GM18519 (cell line): Measurements from ENCODE around the gene CACNA2D4.

ENCODE experiments used
- ATAC-seq: cut with Tn5 transposase; IDR thresholded peaks from one replicate; pipeline ENCODE4 v1.9.1; 2021; ENCODE audit warnings: mild to moderate bottlenecking, moderate library complexity; ENCODE audit not compliant: unreplicated experiment, low FRiP score

Gene CACNA2D4

DNA sequence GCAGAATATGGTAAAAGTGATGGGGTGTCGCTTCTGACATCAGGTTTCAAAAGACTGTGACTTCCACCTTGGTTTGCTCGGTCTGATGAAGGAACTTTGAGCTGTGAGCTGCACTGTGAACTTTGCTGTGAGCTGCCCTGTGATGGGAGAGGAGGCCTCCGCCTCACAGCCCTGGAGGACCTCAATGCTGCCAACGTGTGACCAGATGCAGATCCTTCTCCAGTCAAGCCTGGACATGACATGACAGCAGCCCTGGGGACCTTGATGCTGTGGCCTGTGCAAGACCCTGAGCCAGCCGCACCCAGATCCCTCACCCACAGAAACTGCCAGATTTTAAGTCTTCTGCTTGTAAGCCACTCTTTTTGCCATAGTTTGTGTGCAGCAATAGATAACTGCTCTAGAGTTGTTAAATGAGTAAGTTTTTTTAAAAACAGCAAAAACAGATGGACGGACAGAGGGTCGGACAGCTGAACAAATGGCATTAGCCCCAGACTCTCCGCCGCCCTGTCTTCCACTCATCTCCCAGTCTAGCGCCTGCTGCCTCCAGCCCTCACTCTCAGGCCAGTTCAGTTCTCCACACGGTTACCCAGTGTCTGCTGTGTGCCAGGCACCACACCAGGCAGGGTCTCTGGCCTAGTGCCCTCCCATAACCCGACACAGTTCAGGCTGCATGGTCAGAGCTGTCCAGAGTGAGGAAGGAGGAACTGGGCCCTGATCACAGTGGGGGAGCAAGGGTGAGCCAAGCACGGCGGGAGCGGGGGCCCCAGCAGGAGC lies 111.2 kb downstream of the CACNA2D4 start:
- no peak for ATAC-seq

DNA sequence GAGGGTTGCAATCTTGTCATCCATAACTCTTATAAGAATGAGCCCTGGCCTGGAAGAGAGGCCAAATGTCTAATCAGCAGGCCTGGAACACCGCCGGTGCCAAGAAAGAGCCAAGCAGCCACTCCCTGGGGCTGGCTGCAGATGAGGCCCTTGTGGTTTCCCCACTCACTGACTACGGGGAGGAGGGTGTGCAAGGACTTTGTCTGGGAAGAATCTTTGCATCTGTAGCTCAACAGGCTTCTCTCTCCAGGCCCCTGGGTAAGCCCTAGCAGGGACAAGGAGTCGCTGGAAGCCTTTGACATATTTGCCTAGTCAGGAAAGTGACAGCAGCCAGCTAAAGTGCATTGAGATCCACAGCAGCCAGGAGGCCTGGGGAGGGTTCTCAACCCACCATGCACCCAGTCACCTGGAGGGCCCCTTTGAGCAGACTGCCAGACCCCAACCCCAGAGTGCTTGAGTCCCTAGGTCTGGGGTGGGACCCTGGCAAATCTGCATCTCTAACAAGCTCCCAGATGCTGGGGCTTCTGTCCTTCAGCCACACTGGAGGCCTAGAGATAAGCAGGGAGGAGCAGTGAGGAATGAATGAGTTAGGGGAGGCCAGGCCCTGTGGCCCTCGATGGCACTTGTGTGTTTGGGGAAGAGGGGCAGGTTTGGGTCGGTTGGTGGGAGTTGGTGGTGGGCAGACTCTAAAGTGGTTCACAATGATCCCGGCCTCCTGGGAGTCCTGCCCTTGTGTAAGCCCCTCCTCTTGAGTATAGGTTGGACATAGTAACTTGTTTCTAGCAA lies 112.0 kb downstream of the CACNA2D4 start:
- ATAC-seq, result no peak

DNA sequence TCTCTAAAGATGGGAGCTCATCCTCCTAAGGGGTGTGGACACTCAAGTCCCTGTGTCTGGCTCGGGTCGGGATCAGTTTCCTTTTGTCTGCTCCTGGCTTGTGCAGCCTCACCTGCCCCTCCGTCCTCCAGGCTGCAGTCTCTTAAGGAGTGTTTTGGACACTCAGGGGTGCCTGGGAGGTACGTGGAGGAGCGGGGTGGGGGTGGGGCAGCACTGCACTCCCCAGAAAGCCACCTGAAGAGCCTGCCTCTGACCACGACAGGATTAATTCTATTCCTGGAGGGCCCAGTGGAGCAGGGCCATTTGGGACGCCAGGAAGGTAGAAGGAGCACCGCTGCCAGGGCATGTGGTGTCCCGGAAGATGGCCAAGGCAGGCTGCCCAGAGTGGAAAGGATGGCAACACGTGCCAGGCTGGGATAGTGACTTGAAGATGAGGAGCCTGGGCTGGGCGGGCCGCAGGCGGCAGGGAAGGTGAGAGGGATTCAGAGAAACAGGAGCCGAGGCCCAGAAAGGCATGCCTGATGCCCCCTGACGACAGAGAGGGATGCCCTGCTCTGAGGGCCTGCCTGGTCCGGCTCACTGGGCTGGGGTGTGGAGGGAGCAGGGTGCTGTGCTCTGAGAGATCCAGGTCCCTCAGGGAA lies 112.9 kb downstream of the CACNA2D4 start:
- ATAC-seq, result no peak

DNA sequence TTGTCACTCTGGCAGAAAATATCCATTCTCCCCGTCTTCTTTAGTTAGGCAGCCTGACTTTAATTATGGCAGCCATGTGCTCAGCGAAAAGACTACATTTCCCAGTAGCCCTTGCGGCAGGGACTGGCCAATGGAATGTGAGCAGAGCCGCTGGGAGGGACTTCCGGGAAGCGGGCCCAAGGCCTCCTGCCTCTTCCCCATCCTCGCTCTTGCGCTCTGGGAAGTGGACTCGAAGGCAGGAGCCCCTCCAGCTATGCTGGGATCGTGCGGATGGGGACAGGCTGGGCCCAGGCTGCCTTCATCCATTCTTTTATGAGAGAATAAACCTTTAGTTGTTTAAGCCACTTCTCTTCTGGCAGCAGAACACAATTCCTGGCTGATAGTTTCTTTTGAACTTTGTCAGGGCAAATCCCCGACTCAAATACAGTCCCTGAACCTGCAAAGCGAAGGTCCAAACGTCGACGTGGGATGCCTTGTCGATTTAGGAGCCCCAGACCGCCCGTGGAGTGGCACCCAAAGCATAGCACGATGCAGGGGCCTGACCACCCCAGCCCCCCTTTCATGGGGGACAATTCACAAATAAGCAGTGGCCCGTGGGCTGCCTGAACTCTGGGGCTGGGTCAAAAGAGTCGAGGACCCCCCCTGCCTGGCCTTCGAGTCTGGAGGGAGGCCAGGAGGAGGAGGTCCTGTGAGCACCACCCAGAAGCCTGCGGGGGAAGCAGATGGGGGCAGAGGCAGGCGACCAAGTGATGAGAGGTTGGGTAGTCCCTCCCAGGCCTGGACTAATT lies 113.7 kb downstream of the CACNA2D4 start:
- ATAC-seq, result peak; percentile 78

DNA sequence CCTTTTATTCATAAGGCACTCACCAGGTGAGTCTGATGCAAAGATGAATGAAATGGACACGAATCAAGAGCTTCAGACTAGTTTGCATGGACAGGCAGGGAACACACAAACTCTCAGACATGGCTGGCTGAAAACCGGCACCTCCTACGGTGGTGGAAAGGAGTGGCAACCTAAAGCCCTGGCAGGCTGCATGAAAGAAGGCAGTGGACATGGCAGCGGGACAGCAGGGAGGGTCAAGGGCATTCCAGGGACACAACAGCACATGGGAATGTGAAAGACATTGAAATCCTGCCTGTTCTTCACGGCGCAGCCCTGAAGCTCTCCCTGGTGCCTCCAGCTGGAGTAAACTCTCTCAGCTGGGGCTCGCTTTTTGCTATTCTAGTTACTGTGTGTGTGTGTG lies 114.7 kb downstream of the CACNA2D4 start:
- no peak for ATAC-seq

DNA sequence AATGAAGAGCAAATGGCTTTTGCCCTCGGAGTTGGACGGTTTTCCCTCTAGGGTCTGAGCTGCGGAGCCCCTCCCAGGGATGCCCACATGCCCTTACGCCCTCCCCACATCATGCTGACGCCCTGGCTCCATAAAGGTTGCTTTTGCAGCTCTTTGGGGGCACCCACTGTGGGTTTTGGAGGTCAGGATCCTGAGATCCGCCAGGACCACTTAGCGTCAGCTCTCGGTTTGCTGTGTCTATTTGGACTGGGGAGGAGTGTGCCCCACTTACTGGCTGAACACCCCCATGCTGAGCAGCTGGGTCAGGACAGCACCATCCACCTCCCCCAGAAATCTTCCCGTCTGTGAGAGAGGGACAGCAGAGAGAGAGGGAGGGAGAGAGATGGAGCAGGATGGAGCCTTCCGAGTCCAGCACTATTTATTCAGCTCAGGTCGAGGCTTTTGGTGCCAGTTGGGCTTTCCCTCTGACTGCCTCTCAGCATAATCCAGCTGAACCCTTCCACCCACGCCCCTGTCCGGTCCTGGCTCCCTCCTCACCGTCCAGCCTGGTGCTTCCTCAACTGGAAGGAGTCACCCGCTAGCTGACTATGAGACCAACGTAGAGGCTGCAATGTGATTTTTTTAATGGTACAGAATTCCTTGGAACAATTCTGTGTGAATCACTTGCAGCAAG lies 117.0 kb downstream of the CACNA2D4 start:
- ATAC-seq, result no peak

DNA sequence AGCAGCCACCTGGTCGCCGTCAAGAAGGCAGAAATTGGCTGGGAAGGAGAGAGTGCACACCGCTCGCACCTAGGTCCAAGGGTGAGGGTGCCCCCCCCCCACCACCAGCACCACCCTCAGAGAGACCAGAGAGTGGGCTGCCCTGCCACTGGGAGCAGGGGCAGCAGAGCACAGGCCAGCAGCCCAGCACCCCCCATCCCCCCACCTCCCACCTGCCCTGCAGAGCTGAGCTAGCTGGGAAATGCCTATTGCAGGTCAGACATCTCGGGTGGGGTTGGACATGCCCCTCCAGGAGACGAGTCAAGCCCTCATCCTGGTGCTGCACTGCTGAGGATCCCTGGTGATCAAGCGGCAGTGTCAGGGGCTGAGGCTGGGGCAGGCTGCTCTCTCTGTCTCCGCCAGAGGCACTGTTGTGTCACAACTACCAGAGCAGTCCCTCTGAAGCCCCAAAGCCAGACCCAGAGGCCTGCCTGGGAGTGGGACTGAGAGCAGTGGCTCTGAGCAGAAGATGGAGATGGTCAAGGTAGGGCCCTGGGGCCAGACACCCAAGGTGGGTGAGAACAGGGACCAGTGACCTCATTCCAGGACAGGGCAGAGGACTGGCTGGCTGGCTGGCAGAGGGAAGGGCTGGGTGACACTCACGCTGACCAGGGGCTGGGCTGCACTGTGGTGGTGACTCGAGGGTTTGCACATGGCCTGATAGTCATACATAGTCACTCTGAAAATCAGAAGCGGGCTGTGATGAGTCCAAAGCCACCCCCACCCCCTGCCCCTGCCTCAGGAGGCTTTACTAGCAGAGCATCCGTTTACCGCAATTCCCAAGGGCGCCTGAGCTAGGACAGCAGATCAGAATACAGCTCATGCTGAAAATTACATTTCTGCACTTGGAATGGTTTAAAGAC lies 117.8 kb downstream of the CACNA2D4 start:
- no peak for ATAC-seq

DNA sequence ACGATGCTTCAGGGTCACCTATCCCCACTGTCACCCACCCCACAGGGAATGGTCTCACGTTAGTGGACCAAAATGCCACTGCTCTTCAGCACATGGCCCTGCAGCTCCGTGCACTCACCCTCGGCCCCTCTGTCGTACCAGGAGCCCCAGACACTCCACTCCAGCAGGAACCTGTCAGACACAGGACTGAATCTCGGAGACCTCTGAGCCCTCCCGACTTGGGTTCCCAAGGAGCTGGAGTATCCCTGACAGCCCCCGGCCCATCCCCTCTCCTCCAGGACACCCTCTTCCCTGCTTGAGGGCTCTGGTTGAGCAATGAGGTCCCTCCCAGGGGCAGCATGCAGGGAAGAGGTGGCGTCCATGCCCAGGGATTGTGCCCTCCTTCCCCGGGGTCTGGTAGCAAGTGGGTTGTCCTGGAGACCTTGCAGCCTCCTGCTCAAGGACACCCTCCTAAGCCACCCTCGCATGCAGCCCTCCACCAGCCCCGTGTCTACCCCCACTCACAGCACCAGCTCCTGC lies 118.5 kb downstream of the CACNA2D4 start:
- ATAC-seq, result no peak

DNA sequence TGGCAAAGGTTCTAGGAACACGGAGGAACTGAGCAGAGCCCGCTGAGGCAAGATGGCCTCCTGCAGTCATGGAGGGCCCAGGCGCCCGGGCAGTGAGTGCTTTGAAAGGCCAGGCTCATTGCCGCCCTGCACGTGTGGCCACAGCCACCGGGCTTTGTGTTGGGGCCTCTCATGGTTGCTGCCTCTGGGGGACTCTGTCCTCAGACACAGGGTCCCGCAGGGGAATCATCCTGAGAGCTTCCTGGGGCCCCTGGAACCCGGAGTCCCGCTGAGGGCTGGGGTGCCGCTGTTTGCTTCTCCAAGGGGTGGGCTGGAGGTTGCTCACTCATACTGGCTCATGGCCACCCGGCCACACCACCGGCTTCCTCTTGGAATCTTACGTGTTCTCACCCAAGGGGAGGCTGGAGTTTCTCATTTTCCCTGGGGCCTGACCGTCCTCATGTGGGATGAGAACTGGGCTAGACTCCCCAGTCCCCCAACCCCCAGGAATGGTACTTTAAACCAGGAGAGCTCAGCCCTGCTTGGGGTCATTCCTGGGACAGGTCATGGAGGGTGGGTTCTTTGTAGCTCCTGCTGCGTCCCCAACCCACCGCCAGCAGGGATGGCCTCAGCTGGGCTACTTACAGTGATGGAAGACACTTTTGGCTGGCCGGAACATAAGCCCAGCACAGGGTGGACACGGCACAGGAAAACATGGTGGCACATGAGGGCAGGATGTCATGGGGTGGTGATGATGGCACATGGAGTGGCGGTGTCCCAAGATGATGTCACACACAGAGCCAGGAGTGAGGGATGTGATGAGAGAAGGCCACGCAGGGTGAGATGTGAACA lies 119.2 kb downstream of the CACNA2D4 start:
- ATAC-seq, result no peak

DNA sequence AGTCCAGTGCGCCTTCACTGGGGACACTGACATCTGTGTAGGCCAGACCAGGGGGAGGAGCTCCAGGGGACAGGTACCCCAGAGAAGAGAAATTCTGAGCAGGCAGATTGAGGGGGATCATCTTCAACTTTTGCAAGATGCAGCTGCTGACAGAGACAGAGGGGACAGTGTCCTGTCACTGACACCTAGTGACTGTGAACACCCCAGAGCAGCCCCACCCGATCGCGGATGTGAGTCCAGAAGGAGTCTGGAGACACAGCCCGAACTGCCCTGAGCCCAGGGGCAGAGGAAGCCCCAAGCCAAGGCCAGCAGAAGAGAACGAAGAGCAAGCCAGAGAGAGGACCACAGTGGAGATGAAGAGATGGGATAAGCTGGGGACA lies 119.8 kb downstream of the CACNA2D4 start:
- no peak for ATAC-seq

DNA sequence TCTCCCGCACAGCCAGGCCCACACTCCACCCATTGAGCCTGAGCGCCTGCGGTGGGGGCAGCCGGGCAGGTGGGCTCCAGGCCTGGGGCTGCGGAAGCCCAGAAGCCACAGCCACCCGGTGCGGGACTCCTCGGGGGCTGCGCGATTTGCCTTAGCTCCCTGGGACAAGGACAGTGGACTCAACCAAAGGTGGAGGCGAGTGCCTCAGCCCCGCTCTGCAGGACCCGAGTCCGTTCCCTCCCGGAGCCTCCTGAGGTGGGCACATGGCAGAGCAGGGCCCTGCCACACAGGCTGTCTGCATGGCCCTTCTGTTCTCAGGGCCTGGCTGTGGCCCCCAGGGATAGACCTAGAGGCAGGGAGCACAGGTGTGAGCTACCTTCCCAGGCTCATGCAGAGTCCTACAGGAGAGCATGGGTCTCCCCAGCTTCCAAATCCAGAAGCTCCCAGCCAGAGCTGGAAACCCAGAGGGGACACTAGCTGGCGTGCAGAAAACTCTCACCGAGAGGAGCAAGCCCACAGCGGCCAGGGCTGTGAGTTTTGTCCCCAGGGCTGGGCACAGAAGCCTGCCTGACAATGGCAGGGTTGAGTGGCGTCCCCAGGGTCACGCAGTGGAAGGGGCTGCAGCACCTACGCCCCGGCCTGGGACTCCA lies 120.3 kb downstream of the CACNA2D4 start:
- no peak for ATAC-seq

DNA sequence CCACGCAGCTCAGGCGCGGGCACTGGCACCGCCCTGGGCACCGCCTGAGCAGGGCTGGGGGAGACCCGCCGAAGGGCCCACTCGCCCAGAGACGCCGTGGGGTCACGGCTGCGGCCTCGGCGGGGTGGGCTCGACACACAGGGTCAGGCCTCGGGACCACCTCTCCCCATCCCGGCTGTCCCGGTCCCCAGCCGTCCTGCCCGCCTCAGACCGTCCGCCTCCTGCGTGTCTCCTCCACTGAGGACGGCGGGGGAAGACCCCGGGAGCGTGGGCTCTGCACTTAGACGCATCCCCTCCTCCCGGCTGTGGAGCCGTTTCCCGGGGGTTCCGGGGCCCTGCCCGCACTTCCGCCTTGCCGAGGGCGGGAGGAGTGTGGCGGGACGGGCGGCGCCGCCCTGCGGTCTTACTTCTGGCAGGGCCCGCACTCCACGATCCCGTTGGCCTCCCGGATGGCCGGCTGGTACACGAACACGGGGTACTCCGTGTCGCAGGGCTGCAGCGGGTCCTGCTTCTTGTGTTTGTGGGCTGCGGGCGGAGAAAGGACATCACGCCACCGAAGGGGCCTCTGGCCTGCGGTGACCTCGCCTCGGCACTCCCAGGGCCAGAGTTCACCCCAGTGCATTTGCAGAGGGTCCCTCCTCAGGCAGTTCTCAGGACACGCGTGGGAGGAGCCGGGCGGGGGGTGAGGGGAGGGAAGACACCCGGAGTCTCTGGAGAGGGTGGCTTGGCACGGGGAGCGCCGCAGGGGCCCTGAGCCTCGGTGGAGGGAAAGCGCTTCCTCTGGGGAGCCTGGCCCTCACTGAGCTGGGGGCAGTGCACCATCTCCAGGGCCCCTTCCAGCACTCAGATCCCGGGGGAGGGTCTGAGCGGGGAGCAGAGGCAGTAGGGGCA lies 121.2 kb downstream of the CACNA2D4 start:
- ATAC-seq, result no peak

DNA sequence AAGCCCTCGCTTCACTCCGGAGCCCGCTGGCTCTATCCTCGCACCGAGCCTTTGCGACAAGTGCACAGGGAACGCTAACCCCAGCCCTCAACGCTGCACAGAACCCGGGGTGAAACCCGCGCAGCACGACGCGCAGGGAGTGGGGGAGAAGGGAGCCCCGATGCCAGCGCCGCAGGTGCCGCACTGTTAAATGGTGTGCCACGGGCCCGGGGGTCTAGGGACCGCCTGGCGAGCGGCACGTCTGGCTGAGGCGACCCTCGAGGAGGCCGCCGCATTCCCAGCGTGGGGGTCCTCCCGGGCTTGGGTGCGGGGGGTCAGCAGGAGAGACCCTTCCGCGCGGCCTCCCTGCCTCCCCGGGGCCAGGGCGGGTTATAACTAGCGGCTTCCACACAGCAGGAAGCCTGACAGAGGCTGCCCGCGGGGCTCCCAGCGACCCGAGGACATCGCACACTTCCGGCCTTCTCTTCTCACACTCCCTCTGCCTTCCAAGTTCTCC lies 121.9 kb downstream of the CACNA2D4 start:
- ATAC-seq, result no peak

DNA sequence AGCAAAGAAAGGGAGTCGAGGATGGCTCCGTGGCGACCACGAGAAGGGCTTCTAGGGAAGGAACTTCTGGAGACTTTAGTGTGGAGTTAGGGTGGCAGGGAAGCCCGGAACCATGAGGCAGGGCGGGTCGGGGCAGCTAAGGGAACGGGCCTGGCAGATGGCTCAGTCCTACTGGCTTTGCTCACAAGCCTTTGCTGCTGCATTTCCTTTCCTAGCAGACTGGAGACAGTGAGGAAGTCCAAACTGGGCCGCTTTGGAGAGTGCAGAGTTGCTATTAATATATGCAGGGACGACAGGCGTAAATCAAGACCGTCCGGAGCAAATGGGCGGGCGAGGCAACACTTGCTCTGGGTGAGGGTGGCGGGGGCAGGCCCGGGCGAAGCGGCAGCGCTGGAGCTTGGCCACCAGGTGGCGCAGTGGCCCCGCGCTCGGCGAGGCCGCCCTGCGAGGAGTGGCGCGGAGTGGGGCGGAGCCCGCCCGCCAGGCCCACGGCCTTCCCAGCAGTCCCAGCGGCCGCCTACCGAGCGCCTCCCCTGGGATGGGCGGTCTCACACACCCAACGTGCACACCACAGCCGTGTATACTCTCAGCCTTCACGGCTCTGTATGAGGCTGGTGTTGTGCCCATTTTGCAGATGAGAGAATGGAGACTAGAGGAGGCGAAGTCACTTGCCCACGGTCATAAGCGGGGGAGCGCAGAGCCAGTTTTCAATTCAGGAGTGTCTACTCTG lies 122.5 kb downstream of the CACNA2D4 start:
- peak; percentile 67 for ATAC-seq

DNA sequence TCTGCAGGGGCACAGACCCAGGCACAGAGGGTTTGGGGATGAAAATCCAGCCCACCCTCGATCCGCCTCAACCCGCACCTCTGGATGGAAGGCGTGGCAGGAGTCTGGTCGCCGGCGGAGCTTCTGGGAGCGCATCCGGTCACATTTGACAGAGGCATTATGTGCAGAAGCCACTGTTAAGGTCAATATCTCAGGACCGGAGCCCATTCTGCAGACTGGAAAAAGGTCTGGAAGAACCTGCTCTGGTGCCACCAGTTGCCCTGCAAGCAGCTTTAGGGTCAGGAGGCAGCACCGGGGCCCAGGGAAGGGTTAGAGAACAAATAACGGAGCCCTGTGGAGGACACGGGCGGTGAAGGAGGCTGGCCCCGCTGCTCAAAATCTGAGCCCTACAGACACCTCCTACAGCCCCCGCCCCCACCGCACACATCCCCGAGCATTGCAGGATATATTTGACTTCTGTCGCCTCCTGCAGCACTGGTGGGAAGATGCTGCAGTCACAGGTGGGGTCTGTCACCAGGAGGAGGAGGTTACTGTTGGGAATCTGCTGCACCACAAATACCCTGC lies 123.1 kb downstream of the CACNA2D4 start:
- no peak for ATAC-seq
